Transverse colon (tissue), 4 donors: ENCODE measurements around the gene SRD5A2. TPM values are rescaled to one million over a fixed set of nuclear protein-coding genes. Genes with fewer than 3 reads are reported as not detected.

Source experiments
- DNase-seq: peaks from one replicate; pipeline ENCODE4 v3.0.0-alpha.2; 2019
- H3K27ac ChIP-seq, 4 donors: fragments of 200-600 bp; sonication (generic); 2 replicates each; pipeline ENCODE4 v1.5.1; 2016 to 2018; ENCODE audit warnings: inconsistent platforms in 4 of 4
- H3K27me3 ChIP-seq: fragments of 200-600 bp; sonication (generic); 2 replicates; pipeline ENCODE4 v1.5.1; 2017; ENCODE audit warnings: inconsistent platforms
- H3K36me3 ChIP-seq, 4 donors: fragments of 200-600 bp; sonication (generic); 2 replicates each; pipeline ENCODE4 v1.5.1; 2017 to 2019; ENCODE audit warnings: inconsistent platforms in 4 of 4
- H3K4me1 ChIP-seq, 4 donors: fragments of 200-600 bp; sonication (generic); 2 replicates each; pipeline ENCODE4 v1.5.1; 2017 to 2020; ENCODE audit warnings: inconsistent platforms in 4 of 4
- H3K4me3 ChIP-seq, 4 donors: fragments of 200-600 bp; sonication (generic); 1 replicate in 1 of 4; 2 replicates in 3 of 4; pipeline versions ENCODE4 v1.5.1 to v1.6.1; 2017 to 2019; ENCODE audit warnings: inconsistent platforms in 4 of 4
- H3K9me3 ChIP-seq, 2 donors: fragments of 200-600 bp; sonication (generic); 2 replicates each; pipeline ENCODE4 v1.5.1; 2017 to 2019; ENCODE audit warnings: inconsistent platforms in 2 of 2
- EP300 ChIP-seq: sonication (generic); formaldehyde crosslinking; IDR thresholded peaks from one replicate; pipeline ENCODE4 v1.6.1; 2017; ENCODE audit warnings: antibody characterized with exemption, low read depth
- POLR2A ChIP-seq: fragments of 450-650 bp; IDR thresholded peaks from one replicate; pipeline ENCODE4 v1.6.1; 2016; ENCODE audit warnings: antibody characterized with exemption, mild to moderate bottlenecking, moderate library complexity
- POLR2AphosphoS5 ChIP-seq, 3 donors: sonication (generic); formaldehyde crosslinking; IDR thresholded peaks; one replicate each; pipeline ENCODE4 v1.6.1; 2016; ENCODE audit warnings: antibody characterized with exemption in 3 of 3
- WGBS, 2 donors: methylation state at CpG; one replicate each; pipeline ENCODE4 v1.1.5; 2018; ENCODE audit warnings: low coverage in 1 of 2; 5-methylcytosine and 5-hydroxymethylcytosine counted together
- in situ Hi-C, 4 donors: fragments of 200-750 bp; cut with MboI; loops; one replicate each; pipeline versions ENCODE4 v1.15.0 to v1.15.1; 2017; ENCODE audit warnings: low sequenced_read_pairs in 3 of 4, low pct_ligation_motif_present in 1 of 4, low pct_unique_long_range_greater_than_20kb in 1 of 4
- intact Hi-C: fragments of 100-400 bp; cut with DNase I; formaldehyde crosslinking; loops from one replicate; pipeline ENCODE4 v1.15.1; 2023; ENCODE audit warnings: low total_unique reads
- total RNA-seq, 4 donors: library from RNA; depleted of rRNA; stranded (reverse); fragments of >200 nt; gene quantifications; one replicate each; pipeline ENCODE4 v1.1.0, GENCODE V29; 2016
- TF ChIP-seq, protein P1 (sequence below), 5 experiments: fragments of 200-600 bp in 3 of 5; fragments of 450-650 bp in 2 of 5; sonication (generic) in 3 of 5; IDR thresholded peaks; 1 replicate in 2 of 5; 2 replicates in 3 of 5; pipeline ENCODE4 v1.5.1; 2016 to 2017; ENCODE audit warnings: antibody characterized with exemption in 5 of 5, inconsistent platforms in 3 of 5, mild to moderate bottlenecking in 2 of 5, moderate library complexity in 1 of 5

Gene SRD5A2
- total RNA-seq, 4 donors from 2014 or later = not detected

DNA sequence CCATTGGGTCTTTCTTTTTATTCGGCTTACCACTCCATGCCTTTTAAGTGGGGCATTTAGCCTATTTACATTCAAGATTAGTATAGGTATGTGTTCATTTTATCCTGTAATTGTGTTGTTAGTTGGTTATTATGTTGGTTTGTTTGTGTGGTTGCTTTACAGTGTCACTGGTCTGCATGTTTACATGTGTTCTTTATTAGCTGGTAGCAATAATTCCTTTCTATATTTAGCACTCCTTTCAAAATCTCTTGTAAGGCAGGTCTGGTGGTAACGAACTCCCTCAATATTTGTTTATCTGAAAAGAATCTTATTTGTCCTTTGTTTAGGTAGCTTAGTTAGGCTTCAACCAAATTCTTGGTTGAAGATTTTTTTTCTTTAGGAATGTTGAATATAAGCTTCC is 97.5 kb downstream of the SRD5A2 start:
- Histone ChIP-seq H3K4me1 (no peaks in the 10 kb centered on the region), H3K27ac (no peak overlapping the region), H3K27me3 (no peaks in the 10 kb centered on the region), H3K36me3 (no peaks in the 10 kb centered on the region), H3K9me3 (no peaks in the 10 kb centered on the region), H3K4me3 (no peak overlapping the region)
- TF ChIP-seq POLR2A (no peak), POLR2AphosphoS5 (IDR thresholded peaks at IDR 0.05) (no peak), EP300 (no peak)
- TF ChIP-seq, protein P1, sequence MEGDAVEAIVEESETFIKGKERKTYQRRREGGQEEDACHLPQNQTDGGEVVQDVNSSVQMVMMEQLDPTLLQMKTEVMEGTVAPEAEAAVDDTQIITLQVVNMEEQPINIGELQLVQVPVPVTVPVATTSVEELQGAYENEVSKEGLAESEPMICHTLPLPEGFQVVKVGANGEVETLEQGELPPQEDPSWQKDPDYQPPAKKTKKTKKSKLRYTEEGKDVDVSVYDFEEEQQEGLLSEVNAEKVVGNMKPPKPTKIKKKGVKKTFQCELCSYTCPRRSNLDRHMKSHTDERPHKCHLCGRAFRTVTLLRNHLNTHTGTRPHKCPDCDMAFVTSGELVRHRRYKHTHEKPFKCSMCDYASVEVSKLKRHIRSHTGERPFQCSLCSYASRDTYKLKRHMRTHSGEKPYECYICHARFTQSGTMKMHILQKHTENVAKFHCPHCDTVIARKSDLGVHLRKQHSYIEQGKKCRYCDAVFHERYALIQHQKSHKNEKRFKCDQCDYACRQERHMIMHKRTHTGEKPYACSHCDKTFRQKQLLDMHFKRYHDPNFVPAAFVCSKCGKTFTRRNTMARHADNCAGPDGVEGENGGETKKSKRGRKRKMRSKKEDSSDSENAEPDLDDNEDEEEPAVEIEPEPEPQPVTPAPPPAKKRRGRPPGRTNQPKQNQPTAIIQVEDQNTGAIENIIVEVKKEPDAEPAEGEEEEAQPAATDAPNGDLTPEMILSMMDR (IDR thresholded peaks at IDR 0.05) = no peak
- DNase-seq = no peak
- WGBS, 2 donors = 63 to 72% methylated on average over 2 of the region's 2 CpGs
- intact Hi-C loops (no loop called here), in situ Hi-C loops (no loop called here)

DNA sequence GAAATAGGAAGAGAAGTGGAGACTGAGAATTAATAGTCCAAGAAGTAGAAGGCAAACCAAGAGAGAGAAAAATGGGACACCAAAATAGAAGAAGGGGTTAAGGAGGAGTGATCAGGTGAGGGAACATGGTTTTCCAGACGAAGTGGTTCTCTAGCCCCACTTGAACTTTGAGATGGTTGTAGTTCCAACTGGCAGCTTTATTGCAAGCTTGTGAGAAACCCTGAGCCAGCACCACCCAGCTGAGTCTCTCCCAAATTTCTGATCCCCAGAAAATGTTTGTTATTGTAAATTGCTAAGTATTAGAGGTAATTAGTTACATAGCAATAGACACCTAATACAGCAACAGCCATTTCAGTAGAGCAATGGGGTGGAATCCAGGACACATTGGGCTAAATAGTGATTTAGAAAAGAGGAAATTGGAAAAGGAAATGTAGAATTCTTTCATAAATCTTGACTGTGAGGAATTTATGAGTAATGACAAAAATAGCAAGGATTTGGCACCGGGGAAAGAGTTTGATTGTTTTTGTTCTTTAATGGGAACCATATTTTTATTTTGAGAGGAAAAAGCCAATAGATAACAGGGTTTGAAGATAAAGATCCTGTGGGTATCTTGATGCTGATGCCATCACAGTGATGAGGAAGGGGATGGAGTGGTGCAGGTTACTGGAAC is 104.1 kb downstream of the SRD5A2 start:
- intact Hi-C loops = no loop called here
- Histone ChIP-seq H3K27ac (no peak overlapping the region), H3K27me3 (no peaks in the 10 kb centered on the region), H3K4me3 (no peak overlapping the region), H3K9me3 (no peaks in the 10 kb centered on the region), H3K36me3 (no peaks in the 10 kb centered on the region), H3K4me1 (no peaks in the 10 kb centered on the region)
- WGBS, 2 donors = 45 to 60% methylated on average over 1 to 2 of the region's 2 CpGs
- in situ Hi-C loops = no loop called here
- TF ChIP-seq, protein P1 (IDR thresholded peaks at IDR 0.05) = no peak
- TF ChIP-seq EP300 = no peak
- no peak for TF ChIP-seq POLR2AphosphoS5 (IDR thresholded peaks at IDR 0.05)
- no peak for TF ChIP-seq POLR2A
- DNase-seq = no peak

DNA sequence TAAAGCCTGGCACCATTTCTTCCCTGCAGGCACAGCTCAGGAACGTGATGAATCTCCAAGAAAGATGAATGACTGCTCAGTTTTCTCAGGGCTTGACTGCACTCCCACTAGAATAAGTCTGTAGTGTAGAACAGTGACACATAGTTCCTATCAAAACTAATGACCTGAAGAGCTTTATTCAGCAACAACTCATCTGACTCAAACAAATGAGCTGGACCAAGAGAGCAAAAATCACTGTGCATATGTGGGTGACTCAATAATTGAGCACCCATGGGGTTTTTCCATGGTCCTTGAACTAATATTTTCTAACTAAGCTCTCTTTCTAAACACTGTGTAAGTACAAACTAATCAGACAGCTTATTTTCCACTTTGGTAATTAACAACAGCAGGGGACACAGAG is 105.0 kb downstream of the SRD5A2 start:
- 21 to 30% methylated on average over 1 of the region's 1 CpG for WGBS, 2 donors
- Histone ChIP-seq H3K36me3 (no peaks in the 10 kb centered on the region), H3K4me1 (no peaks in the 10 kb centered on the region), H3K9me3 (no peaks in the 10 kb centered on the region), H3K4me3 (no peak overlapping the region), H3K27ac (no peak overlapping the region), H3K27me3 (no peaks in the 10 kb centered on the region)
- intact Hi-C loops (no loop called here), in situ Hi-C loops (no loop called here)
- TF ChIP-seq EP300 (no peak), POLR2A (no peak), POLR2AphosphoS5 (IDR thresholded peaks at IDR 0.05) (no peak)
- TF ChIP-seq, protein P1 (IDR thresholded peaks at IDR 0.05) = no peak
- no peak for DNase-seq

DNA sequence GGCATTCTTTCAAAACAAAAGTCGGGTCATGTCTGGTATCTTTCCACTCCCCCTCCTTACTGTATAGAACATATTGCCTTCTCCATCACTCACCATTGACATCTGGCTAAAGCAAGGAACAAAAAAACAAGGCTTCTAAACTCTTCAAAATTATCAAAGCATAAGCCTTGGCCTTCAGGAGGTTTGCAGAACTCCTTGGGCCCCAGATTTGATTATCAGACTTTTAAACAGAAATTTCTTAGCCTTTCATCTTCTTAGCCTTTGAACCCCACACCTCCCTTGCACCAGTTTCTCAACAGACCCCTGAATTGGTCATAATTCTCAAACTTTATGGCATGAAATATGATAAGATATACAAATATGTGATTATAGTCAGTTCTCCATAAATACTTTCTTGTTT is 106.4 kb downstream of the SRD5A2 start:
- DNase-seq = no peak
- no peaks in the 10 kb centered on the region for H3K27me3 ChIP-seq
- in situ Hi-C loops (no loop called here), intact Hi-C loops (no loop called here)
- H3K27ac ChIP-seq = no peak overlapping the region
- no peaks in the 10 kb centered on the region for H3K9me3 ChIP-seq
- H3K4me3 ChIP-seq = no peak overlapping the region
- no peaks in the 10 kb centered on the region for H3K4me1 ChIP-seq
- 41 to 57% methylated on average over 1 of the region's 1 CpG for WGBS, 2 donors
- no peaks in the 10 kb centered on the region for H3K36me3 ChIP-seq
- TF ChIP-seq, protein P1 (IDR thresholded peaks at IDR 0.05) = no peak
- TF ChIP-seq POLR2A (no peak), EP300 (no peak), POLR2AphosphoS5 (IDR thresholded peaks at IDR 0.05) (no peak)

Other genes with a start within 250 kb of the SRD5A2 start
- gene XDH, start 166.2 kb downstream of the SRD5A2 start, total RNA-seq = 10 to 100 TPM; 25.9 to 57.9 (median 37.2) TPM